Endothelial cell of umbilical vein (primary cell): ENCODE data around the gene SUGCT. TPM values are rescaled to one million over a fixed set of nuclear protein-coding genes. Genes with fewer than 3 reads are reported as not detected.
A peak's percentile ranks its signal among the peaks of the same experiment; 100 is the strongest.

Experiments used
- BruUV-seq: library from RNA; stranded (reverse); fragments of 400-500 nt; replicated peaks from 2 replicates; lab custom pipeline; 2021; lab: Mats Ljungman, UMichigan
- CTCF ChIA-PET: fragments of 300-600, 350-600 bp; sonication (Branson Sonifier 250); formaldehyde crosslinking; loops from one replicate; lab custom pipeline; 2021; ENCODE audit warnings: antibody characterized with exemption, inconsistent platforms; lab: Charles Lee
- POLR2A ChIA-PET: fragments of 300-600, 350-600 bp; sonication (Branson Sonifier 250); formaldehyde crosslinking; loops from one replicate; lab custom pipeline; 2021; ENCODE audit warnings: antibody characterized with exemption, inconsistent platforms; lab: Charles Lee
- DNase-seq: peaks from one replicate; pipeline ENCODE4 v3.0.0-alpha.2; 2011; ENCODE audit warnings: low read depth, low spot score
- FAIRE-seq: peaks from 2 replicates; lab custom pipeline; 2011; peaks lifted over from hg19 to GRCh38; lab: Jason Lieb, UNC
- H2AFZ ChIP-seq: 2 replicates; pipeline ENCODE4 v1.6.0; 2012; ENCODE audit warnings: low read depth, low read length, control low read depth, inconsistent platforms
- H3K27ac ChIP-seq: 2 replicates; pipeline ENCODE4 v1.5.1; 2011; ENCODE audit warnings: low read depth, mild to moderate bottlenecking, control low read depth, low read length, moderate library complexity; ENCODE audit not compliant: insufficient read depth
- H3K27me3 ChIP-seq, 2 experiments: 2 replicates each; pipeline versions ENCODE4 v1.6.0 to v1.6.1; 2011; ENCODE audit warnings: low read length in 2 of 2, mixed read lengths in 1 of 2; ENCODE audit not compliant: control insufficient read depth in 2 of 2, insufficient read depth in 2 of 2
- H3K36me3 ChIP-seq, 2 experiments: 2 replicates in 1 of 2; 3 replicates in 1 of 2; pipeline ENCODE4 v1.5.1; 2011; ENCODE audit warnings: low read length in 2 of 2, mild to moderate bottlenecking in 1 of 2, moderate library complexity in 1 of 2; ENCODE audit not compliant: control insufficient read depth in 2 of 2, insufficient read depth in 2 of 2; ENCODE audit errors: extremely low read depth in 1 of 2
- H3K4me1 ChIP-seq: 3 replicates; pipeline ENCODE4 v1.5.1; 2011; ENCODE audit warnings: mild to moderate bottlenecking, low read length; ENCODE audit not compliant: control insufficient read depth, insufficient read depth; ENCODE audit errors: extremely low read depth
- H3K4me2 ChIP-seq: 2 replicates; pipeline ENCODE4 v1.6.1; 2011; ENCODE audit warnings: low read length, control low read depth, mixed read lengths; ENCODE audit not compliant: insufficient read depth
- H3K4me3 ChIP-seq, 3 experiments: fragments of 200-600 bp in 1 of 3; sonication (generic), shearing (Covaris generic) in 1 of 3; replicated peaks in 1 of 3; 2 replicates each; pipeline ENCODE4 v1.5.1; 2011 to 2016; ENCODE audit warnings: control low read depth in 3 of 3, low read length in 3 of 3, mild to moderate bottlenecking in 2 of 3, inconsistent platforms in 1 of 3, low read depth in 1 of 3, moderate library complexity in 1 of 3; ENCODE audit not compliant: insufficient read depth in 1 of 3
- H3K79me2 ChIP-seq: 2 replicates; pipeline ENCODE4 v1.6.0; 2012; ENCODE audit warnings: low read length, inconsistent platforms; ENCODE audit not compliant: control insufficient read depth, insufficient read depth
- H3K9ac ChIP-seq: replicated peaks from 2 replicates; pipeline ENCODE3; 2011; ENCODE audit warnings: low read length, control low read depth; ENCODE audit not compliant: insufficient read depth; ENCODE audit errors: extremely low read depth
- H3K9me1 ChIP-seq: replicated peaks from 3 replicates; pipeline ENCODE4 v1.6.0; 2011; ENCODE audit warnings: mild to moderate bottlenecking, low read length; ENCODE audit not compliant: control insufficient read depth, insufficient read depth; ENCODE audit errors: extremely low read depth
- H3K9me3 ChIP-seq: replicated peaks from 2 replicates; pipeline ENCODE4 v1.5.1; 2012; ENCODE audit warnings: low read length, inconsistent platforms; ENCODE audit not compliant: control insufficient read depth, insufficient read depth
- H4K20me1 ChIP-seq: replicated peaks from 2 replicates; pipeline ENCODE3; 2011; ENCODE audit warnings: mild to moderate bottlenecking, low read length; ENCODE audit not compliant: control insufficient read depth, insufficient read depth; ENCODE audit errors: extremely low read depth
- CTCF ChIP-seq, 2 donors: IDR thresholded peaks; 1 replicate in 1 of 2; 2 replicates in 1 of 2; pipeline ENCODE4 v1.5.1; 2011; ENCODE audit warnings: low read length in 2 of 2, mild to moderate bottlenecking in 2 of 2, moderate library complexity in 2 of 2, control low read depth in 1 of 2, inconsistent platforms in 1 of 2, low read depth in 1 of 2; ENCODE audit not compliant: insufficient read depth in 1 of 2; ENCODE audit errors: extremely low read depth in 1 of 2
- EZH2 ChIP-seq: IDR thresholded peaks from 2 replicates; pipeline ENCODE4 v1.6.1; 2012; ENCODE audit warnings: borderline replicate concordance, low read depth, mild to moderate bottlenecking, moderate library complexity, low read length, inconsistent platforms; ENCODE audit not compliant: severe bottlenecking
- FOS ChIP-seq: IDR thresholded peaks from 2 replicates; pipeline ENCODE4 v1.6.1; 2011; ENCODE audit warnings: mild to moderate bottlenecking, low read length, moderate library complexity, borderline replicate concordance; ENCODE audit not compliant: insufficient read depth
- GATA2 ChIP-seq: IDR thresholded peaks from 2 replicates; pipeline ENCODE4 v1.7.0; 2011; ENCODE audit warnings: low read depth, mild to moderate bottlenecking, moderate library complexity, mixed read lengths, low read length; ENCODE audit not compliant: insufficient read length, insufficient read depth
- JUN ChIP-seq: IDR thresholded peaks from 2 replicates; pipeline ENCODE4 v1.6.1; 2011; ENCODE audit warnings: borderline replicate concordance, low read depth; ENCODE audit not compliant: insufficient read length, insufficient read depth
- MYC ChIP-seq: IDR thresholded peaks from one replicate; pipeline ENCODE4 v1.6.1; 2011; ENCODE audit warnings: mild to moderate bottlenecking, low read depth, low read length
- POLR2A ChIP-seq: IDR thresholded peaks from 2 replicates; pipeline ENCODE4 v1.6.1; 2012; ENCODE audit warnings: low read depth, mild to moderate bottlenecking, control low read depth, low read length
- POLR2AphosphoS5 ChIP-seq: IDR thresholded peaks from 2 replicates; pipeline ENCODE4 v1.6.1; 2012; ENCODE audit warnings: low read depth, mild to moderate bottlenecking, control low read depth, low read length, moderate library complexity; ENCODE audit not compliant: insufficient read depth
- dilution Hi-C: fragments of 300-500 bp; cut with MboI; formaldehyde crosslinking; loops from one replicate; pipeline ENCODE4 v1.15.0; 2019; ENCODE audit warnings: low sequenced_read_pairs; ENCODE audit not compliant: extremely low pct_ligation_motif_present
- intact Hi-C: fragments of 100-400 bp; cut with micrococcal nuclease; formaldehyde crosslinking; loops from one replicate; pipeline ENCODE4 v1.10.0; 2022
- polyA plus RNA-seq, 4 experiments: library from polyadenylated mRNA; depleted of rRNA in 3 of 4; stranded (reverse) in 3 of 4; unstranded in 1 of 4; fragments of >200 nt; gene quantifications; 2 replicates each; pipeline versions ENCODE4 v1.2.1 to v1.2.3, GENCODE V29; 2011 to 2012; ENCODE audit warnings: missing spikeins in 1 of 4
- total RNA-seq: library from RNA; stranded (reverse); gene quantifications from 2 replicates; pipeline ENCODE4 v1.2.3, GENCODE V29; 2021
- TF ChIP-seq, protein P1 (sequence below): IDR thresholded peaks from 2 replicates; pipeline ENCODE4 v1.6.1; 2011; ENCODE audit not compliant: insufficient read depth, insufficient read length

SUGCT gene
- total and polyA plus RNA-seq, 2 donors (not counting 3 experiments of a cell fraction or from before 2014, with no cell fraction given) = 1.2 to 1.4 TPM

DNA sequence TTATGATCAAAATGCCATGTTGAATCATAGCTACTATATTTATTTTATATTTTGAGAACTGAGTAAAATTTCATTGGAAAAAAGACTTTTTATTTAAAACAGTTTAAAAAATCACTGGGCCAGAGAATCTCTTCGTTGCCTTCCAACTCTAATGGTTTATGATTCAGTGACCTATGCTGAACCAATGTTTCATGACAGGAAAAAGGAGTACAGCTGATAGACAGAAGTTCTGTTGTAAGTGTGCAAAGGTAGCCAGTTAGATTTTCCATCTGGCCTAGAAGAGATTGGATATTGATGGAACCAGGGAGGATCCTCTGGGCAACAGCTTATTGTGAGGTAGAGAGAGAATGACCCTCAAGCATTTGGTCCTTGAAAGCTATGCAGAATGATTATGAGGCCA, 745.8 kb downstream of the SUGCT start:
- Histone ChIP-seq H3K36me3 (no peaks in the 10 kb centered on the region), H2AFZ (no peak overlapping the region), H3K9me3 (no peaks in the 10 kb centered on the region), H3K9ac (no peak overlapping the region), H3K4me1 (peaks cover 8% of the 10 kb centered on the region), H3K79me2 (no peaks in the 10 kb centered on the region), H3K27me3 (peaks cover 0 to 4% of the 10 kb centered on the region in 2 experiments), H3K4me3 (no peak overlapping the region), H3K4me2 (no peak overlapping the region), H3K27ac (no peak overlapping the region), H4K20me1 (no peaks in the 10 kb centered on the region), H3K9me1 (no peaks in the 10 kb centered on the region)
- TF ChIP-seq MYC (no peak), GATA2 (no peak), FOS (no peak), POLR2A (no peak), JUN (no peak), CTCF (IDR thresholded peaks at IDR 0.05; ENCODE audit: extremely low read depth in 1 of 2, insufficient read depth in 1 of 2, low read depth in 1 of 2, low read length in 2 of 2) (no peak), EZH2 (no peak), POLR2AphosphoS5 (no peak)
- TF ChIP-seq, protein P1, sequence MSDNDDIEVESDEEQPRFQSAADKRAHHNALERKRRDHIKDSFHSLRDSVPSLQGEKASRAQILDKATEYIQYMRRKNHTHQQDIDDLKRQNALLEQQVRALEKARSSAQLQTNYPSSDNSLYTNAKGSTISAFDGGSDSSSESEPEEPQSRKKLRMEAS = no peak
- intact Hi-C loops = no loop called here
- ChIA-PET POLR2A (no interaction called here), CTCF (interaction anchor here (1.2 kb wide), 1 partner anchor 831 kb away, joined by 3 read pairs; no protein-coding TSS in a partner anchor)
- BruUV-seq = no TSS peak
- DNase-seq (peak; percentile 45), FAIRE-seq (no peak)
- dilution Hi-C loops = no loop called here
